ENCODE results near the gene OPA1. TPM values are rescaled to one million over a fixed set of nuclear protein-coding genes. Genes with fewer than 3 reads are reported as not detected.

The OPA1 gene
- total RNA-seq, 4 donors from 2014 or later: 20.3 to 68.4 (median 39.7) TPM

GRCh38 chr3:193711523-193711963 is 118.5 kb downstream of the OPA1 start:
- H3K27ac ChIP-seq: no peak overlapping the region
- no peaks in the 10 kb centered on the region for H3K27me3 ChIP-seq
- intact Hi-C loops (cut with DNase I; ENCODE audit: low total_unique reads): no loop called here
- no peaks in the 10 kb centered on the region for H3K36me3 ChIP-seq
- peaks cover 0 to 5% of the 10 kb centered on the region in 2 donors for H3K9me3 ChIP-seq
- TF ChIP-seq POLR2A (IDR thresholded peaks at IDR 0.05) (no peak), CTCF (IDR thresholded peaks at IDR 0.05) (no peak)
- H3K4me3 ChIP-seq: no peak overlapping the region
- no peak for DNase-seq
- H3K4me1 ChIP-seq: no peaks in the 10 kb centered on the region

- H3K27me3 ChIP-seq: no peaks in the 10 kb centered on the region
- intact Hi-C loops (cut with DNase I; ENCODE audit: low total_unique reads): no loop called here
- no peak for DNase-seq
- no peak for TF ChIP-seq POLR2A (IDR thresholded peaks at IDR 0.05)
- no peak for TF ChIP-seq CTCF (IDR thresholded peaks at IDR 0.05)
- H3K4me3 ChIP-seq: no peak overlapping the region
- peaks cover 0 to 5% of the 10 kb centered on the region in 2 donors for H3K9me3 ChIP-seq
- no peaks in the 10 kb centered on the region for H3K36me3 ChIP-seq
- no peaks in the 10 kb centered on the region for H3K4me1 ChIP-seq
- no peak overlapping the region for H3K27ac ChIP-seq
Measured at GRCh38 chr3:193711964-193712598, 119.1 kb downstream of the OPA1 start.

- no peak for DNase-seq
- intact Hi-C loops (cut with DNase I; ENCODE audit: low total_unique reads): no loop called here
- no peak overlapping the region for H3K27ac ChIP-seq
Measured at GRCh38 chr3:193712938-193713337, 119.9 kb downstream of the OPA1 start.

GRCh38 chr3:193714523-193715137 is 121.6 kb downstream of the OPA1 start:
- Histone ChIP-seq H3K27me3 (no peaks in the 10 kb centered on the region), H3K36me3 (no peaks in the 10 kb centered on the region), H3K4me1 (no peaks in the 10 kb centered on the region), H3K27ac (no peak overlapping the region), H3K4me3 (no peak overlapping the region), H3K9me3 (peaks cover 0 to 5% of the 10 kb centered on the region in 2 donors)
- no peak for DNase-seq
- intact Hi-C loops (cut with DNase I; ENCODE audit: low total_unique reads): no loop called here
- TF ChIP-seq CTCF (IDR thresholded peaks at IDR 0.05): no peak
- no peak for TF ChIP-seq POLR2A (IDR thresholded peaks at IDR 0.05)

More at GRCh38 chr3:193712938-193713337, 119.9 kb downstream of the OPA1 start:
- no peak overlapping the region for H3K4me3 ChIP-seq
- TF ChIP-seq CTCF (IDR thresholded peaks at IDR 0.05) (no peak), POLR2A (IDR thresholded peaks at IDR 0.05) (no peak)
- H3K9me3 ChIP-seq: peaks cover 0 to 5% of the 10 kb centered on the region in 2 donors
- no peaks in the 10 kb centered on the region for H3K27me3 ChIP-seq
- no peaks in the 10 kb centered on the region for H3K36me3 ChIP-seq
- no peaks in the 10 kb centered on the region for H3K4me1 ChIP-seq

GRCh38 chr3:193716150-193716549 is 123.1 kb downstream of the OPA1 start:
- H3K4me3 ChIP-seq: no peak overlapping the region

More at GRCh38 chr3:193716150-193716549, 123.1 kb downstream of the OPA1 start:
- Histone ChIP-seq H3K27ac (no peak overlapping the region), H3K9me3 (peaks cover 0 to 5% of the 10 kb centered on the region in 2 donors), H3K4me1 (no peaks in the 10 kb centered on the region), H3K27me3 (no peaks in the 10 kb centered on the region), H3K36me3 (no peaks in the 10 kb centered on the region)
- intact Hi-C loops (cut with DNase I; ENCODE audit: low total_unique reads): no loop called here
- no peak for DNase-seq
- TF ChIP-seq POLR2A (IDR thresholded peaks at IDR 0.05) (no peak), CTCF (IDR thresholded peaks at IDR 0.05) (no peak)

Data from uterus (tissue), 4 donors.